Stimulated activated naive B cell treated with anti-CD40 and anti-IgM and Interleukin-4, amounts not matched to agents 10 μg/mL and 1 μg/mL and 100 μg/mL, for 72 hours (primary cell): ENCODE measurements around the gene LRRC32.

ENCODE experiments used
- ATAC-seq, 2 donors: fragments of 150-1000 bp; cut with Tn5 transposase; replicated peaks; 2 replicates each; pipeline ENCODE4 v1.10.0; 2021; ENCODE audit warnings: moderate library complexity in 1 of 2
- DNase-seq: peaks from one replicate; pipeline ENCODE4 v3.0.0; 2021
- H3K27ac Mint-ChIP-seq: one replicate; pipeline ENCODE4 v1.8.0; 2022; ENCODE audit warnings: mild to moderate bottlenecking, mixed read lengths
- H3K27me3 Mint-ChIP-seq, 2 donors: one replicate each; pipeline ENCODE4 v1.8.0; 2022; ENCODE audit warnings: mixed read lengths in 2 of 2
- H3K36me3 Mint-ChIP-seq, 2 donors: one replicate each; pipeline ENCODE4 v1.8.0; 2022; ENCODE audit warnings: mixed read lengths in 2 of 2, mild to moderate bottlenecking in 1 of 2
- H3K4me1 Mint-ChIP-seq, 2 donors: one replicate each; pipeline ENCODE4 v1.8.0; 2022; ENCODE audit warnings: mixed read lengths in 2 of 2, mild to moderate bottlenecking in 1 of 2
- H3K4me3 Mint-ChIP-seq, 2 donors: one replicate each; pipeline ENCODE4 v1.8.0; 2022; ENCODE audit warnings: mild to moderate bottlenecking in 2 of 2, mixed read lengths in 2 of 2, moderate library complexity in 1 of 2
- H3K9me3 Mint-ChIP-seq, 2 donors: one replicate each; pipeline ENCODE4 v1.8.0; 2022; ENCODE audit warnings: mixed read lengths in 2 of 2, mild to moderate bottlenecking in 1 of 2

LRRC32 gene

DNA sequence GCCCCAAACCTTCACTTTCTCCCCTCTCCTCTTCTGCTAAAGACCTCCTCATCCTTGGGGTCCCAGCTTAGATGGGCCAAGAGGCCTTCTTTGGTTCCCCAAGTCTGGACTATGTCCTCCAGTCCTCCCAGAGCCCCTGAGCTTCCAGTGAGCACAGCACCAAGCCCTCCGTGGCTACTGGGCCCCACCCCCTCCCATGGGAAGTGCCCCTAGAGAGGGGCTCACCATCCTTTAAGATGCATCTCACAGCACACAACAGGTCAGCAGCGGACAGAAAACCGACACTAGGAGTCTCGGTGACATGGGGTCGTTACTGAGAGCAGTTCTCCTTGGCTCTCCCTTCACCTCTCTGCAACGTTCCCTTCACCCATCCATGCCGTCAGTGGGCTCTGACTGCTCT lies 2.7 kb downstream of the LRRC32 start:
- Mint-ChIP-seq H3K9me3 (no peaks in the 10 kb centered on the region), H3K36me3 (peaks cover 67 to 72% of the 10 kb centered on the region in 2 donors), H3K4me1 (peaks cover 70 to 86% of the 10 kb centered on the region in 2 donors), H3K27ac (peak overlapping the region; percentile 93), H3K27me3 (no peaks in the 10 kb centered on the region), H3K4me3 (peak overlapping the region; percentile 84 to 87)
- DNase-seq = no peak
- no peak for ATAC-seq

DNA sequence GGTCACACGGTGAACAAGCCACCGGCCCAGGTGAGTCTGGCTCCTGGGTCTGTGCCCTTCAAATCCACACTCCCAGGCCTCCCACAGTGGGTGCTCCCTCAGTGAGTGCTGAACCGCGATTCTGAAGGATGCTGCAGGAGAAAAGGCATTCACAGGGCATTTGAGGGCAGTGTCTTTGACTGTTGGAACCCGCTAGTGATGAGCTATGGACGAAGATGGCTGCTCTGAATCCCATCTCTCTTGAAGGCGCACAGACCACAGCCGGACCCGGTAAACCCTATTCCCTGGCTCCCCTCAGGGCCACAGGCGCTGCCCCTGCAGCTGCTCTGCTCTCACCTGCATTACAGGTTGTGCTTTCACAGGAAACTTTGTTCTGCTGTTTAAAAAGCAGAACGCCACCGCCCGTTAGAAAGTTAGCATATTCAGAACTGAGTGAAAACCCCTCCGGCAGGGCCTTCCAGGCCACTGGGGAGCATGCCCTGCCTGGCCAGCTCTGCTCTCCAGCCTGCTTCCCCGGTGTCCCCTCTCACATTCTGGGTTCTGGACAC lies 3.2 kb downstream of the LRRC32 start:
- no peaks in the 10 kb centered on the region for H3K9me3 Mint-ChIP-seq
- DNase-seq (no peak), ATAC-seq (no peak)
- peak overlapping the region; percentile 84 to 87 for H3K4me3 Mint-ChIP-seq
- H3K4me1 Mint-ChIP-seq = peaks cover 68 to 81% of the 10 kb centered on the region in 2 donors
- H3K27me3 Mint-ChIP-seq = no peaks in the 10 kb centered on the region
- H3K36me3 Mint-ChIP-seq = peaks cover 71 to 77% of the 10 kb centered on the region in 2 donors
- peak overlapping the region; percentile 93 for H3K27ac Mint-ChIP-seq

DNA sequence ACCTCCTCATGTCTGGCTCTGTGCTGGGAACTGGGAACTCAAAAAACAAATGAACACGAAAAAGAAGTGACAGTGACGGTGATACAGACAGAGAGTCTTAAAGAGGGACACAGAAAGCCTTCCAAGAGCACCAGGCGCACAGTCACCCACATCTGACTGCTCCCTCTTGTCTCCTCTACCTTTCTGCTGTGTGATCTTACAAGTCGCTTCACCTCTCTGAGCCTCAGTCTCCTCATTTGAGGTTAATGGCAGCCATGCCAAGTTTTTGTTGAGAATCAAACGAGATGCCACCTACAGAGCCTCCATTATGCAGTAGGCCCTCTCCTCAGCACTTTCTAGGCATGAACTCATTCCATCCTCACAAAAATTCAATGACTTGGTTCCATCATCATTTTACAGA lies 3.7 kb downstream of the LRRC32 start:
- no peaks in the 10 kb centered on the region for H3K27me3 Mint-ChIP-seq
- H3K9me3 Mint-ChIP-seq = no peaks in the 10 kb centered on the region
- H3K4me3 Mint-ChIP-seq = peak overlapping the region; percentile 84 to 87
- DNase-seq = no peak
- peak overlapping the region; percentile 93 for H3K27ac Mint-ChIP-seq
- H3K4me1 Mint-ChIP-seq = peaks cover 67 to 79% of the 10 kb centered on the region in 2 donors
- H3K36me3 Mint-ChIP-seq = peaks cover 76 to 82% of the 10 kb centered on the region in 2 donors
- ATAC-seq = no peak

DNA sequence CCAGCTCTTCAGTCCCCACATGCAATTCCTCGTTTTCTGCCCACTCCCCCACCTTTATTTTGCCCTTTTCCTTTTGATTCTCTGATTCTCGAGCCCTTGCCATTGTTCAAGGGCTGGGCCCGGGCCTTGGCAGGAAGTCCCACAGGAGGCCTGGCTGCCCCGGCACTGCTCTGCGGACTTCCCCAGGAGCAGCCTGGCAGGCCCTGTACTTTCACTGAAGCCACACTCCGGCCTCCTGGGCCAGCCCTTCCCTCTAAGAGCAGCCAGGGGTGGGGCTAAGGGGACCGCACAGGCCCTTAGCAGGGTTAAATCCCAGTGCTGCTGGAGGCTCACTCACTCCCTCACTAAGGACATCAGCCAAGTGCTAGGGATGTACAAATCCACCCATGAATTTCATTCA lies 4.1 kb downstream of the LRRC32 start:
- Mint-ChIP-seq H3K36me3 (peaks cover 79 to 86% of the 10 kb centered on the region in 2 donors), H3K27me3 (no peaks in the 10 kb centered on the region), H3K27ac (peak overlapping the region; percentile 93), H3K4me1 (peaks cover 63 to 79% of the 10 kb centered on the region in 2 donors), H3K4me3 (peak overlapping the region; percentile 84 to 87), H3K9me3 (no peaks in the 10 kb centered on the region)
- DNase-seq = peak; percentile 63
- ATAC-seq = peak; percentile 70 to 75

DNA sequence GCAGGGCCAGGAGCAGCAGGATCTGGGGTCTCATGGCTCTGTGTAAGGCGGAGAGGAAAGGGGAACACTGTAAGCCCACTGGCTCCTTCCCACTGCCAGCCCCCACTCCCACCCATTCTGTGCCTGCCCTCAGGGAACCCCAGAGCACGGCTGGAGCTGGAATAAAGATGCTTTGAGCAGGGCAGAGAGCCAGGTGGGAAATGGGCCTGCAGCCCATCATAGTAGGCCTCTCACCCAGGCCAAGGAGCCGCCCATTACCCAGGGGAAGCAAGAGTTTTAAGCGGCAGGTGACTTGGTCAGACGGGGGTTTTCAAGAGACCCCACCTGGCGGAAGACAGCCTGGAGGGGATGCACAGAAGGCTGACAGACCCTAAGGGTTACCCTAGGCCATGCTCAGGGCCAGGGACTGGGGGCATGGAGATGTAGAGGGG lies 4.6 kb downstream of the LRRC32 start:
- Mint-ChIP-seq H3K4me3 (peak overlapping the region; percentile 84 to 87), H3K27ac (peak overlapping the region; percentile 84), H3K4me1 (peaks cover 60 to 81% of the 10 kb centered on the region in 2 donors), H3K36me3 (peaks cover 83 to 91% of the 10 kb centered on the region in 2 donors), H3K27me3 (peaks cover 0 to 2% of the 10 kb centered on the region in 2 donors), H3K9me3 (no peaks in the 10 kb centered on the region)
- no peak for ATAC-seq
- no peak for DNase-seq

DNA sequence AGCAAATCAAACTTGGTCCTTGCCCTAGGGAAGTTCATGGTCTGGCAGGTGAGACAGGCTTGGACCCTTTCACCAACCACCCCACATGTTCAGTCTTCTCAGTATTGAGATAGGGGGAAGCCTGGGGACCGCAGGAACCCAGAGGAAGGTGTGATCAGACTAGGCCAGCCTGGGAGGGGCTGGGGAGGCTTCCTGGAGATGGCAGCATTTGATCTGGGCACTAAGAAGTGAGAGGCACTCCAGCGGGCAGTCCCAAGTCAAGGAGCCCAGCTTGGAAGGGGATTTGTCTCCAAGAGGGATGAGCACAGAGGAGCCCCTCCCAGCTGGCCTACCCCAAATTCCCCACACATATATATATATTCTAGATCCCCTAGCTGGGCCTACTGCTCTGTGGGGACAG lies 5.4 kb downstream of the LRRC32 start:
- peaks cover 0 to 6% of the 10 kb centered on the region in 2 donors for H3K27me3 Mint-ChIP-seq
- H3K4me1 Mint-ChIP-seq = peaks cover 67 to 88% of the 10 kb centered on the region in 2 donors
- H3K9me3 Mint-ChIP-seq = no peaks in the 10 kb centered on the region
- DNase-seq (no peak), ATAC-seq (no peak)
- H3K27ac Mint-ChIP-seq = peak overlapping the region; percentile 86
- peak overlapping the region; percentile 70 to 84 for H3K4me3 Mint-ChIP-seq
- peaks cover 90 to 99% of the 10 kb centered on the region in 2 donors for H3K36me3 Mint-ChIP-seq

DNA sequence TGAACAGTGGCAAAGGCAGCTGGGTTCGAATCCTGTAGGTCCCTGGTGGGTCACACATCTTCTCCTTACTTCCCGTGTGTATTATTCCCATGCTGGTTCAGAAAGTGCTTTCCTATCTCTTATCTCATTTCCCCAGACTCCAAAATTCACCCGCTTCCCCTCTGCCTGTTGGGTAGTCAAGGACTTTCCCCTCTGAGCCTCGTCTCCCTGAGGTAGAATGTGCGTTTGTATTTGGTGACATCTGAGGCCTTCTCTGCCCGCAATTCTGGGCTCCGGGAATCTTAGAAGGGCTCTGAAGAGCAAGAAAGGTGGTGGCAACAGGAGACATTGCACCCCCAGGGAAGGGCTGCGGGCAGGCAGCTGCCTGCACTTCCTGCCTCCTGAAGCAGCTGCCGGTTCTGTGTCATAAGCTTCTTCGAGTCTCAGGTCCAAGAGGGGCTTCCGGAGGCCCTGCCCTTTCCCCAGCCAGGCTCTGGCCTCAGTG lies 5.9 kb downstream of the LRRC32 start:
- Mint-ChIP-seq H3K27me3 (peaks cover 0 to 6% of the 10 kb centered on the region in 2 donors), H3K9me3 (no peaks in the 10 kb centered on the region), H3K4me1 (peaks cover 63 to 87% of the 10 kb centered on the region in 2 donors), H3K4me3 (peak overlapping the region; percentile 70 to 84), H3K36me3 (peaks cover 88 to 100% of the 10 kb centered on the region in 2 donors), H3K27ac (peak overlapping the region; percentile 86)
- no peak for DNase-seq
- ATAC-seq = peak in 1 of 2 donors; percentile 31

DNA sequence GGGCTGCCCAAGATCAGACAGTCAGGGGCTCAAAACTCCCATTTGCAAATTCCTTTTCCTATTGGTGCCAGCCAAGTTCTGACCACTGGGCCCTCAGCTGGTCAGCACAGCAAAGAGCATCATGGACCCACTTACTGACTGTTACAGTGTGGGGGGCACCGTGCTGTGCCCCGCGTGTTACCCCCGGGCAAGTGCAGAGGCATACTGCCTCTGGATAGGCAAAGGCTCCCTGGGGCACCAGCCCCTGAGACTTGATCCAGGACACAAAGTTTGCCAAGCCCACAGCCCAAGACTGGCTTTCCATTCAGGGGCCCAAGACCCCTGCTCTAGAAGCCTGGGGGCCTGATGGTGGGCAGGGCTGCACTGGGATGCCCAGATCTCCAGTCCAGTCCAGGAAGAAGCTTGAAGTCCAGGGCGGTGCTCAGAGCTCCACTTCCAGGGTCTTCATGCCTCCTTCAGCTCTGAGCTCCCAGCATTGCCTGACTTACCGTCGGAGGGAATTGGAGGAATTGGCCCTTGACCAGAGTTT lies 6.6 kb downstream of the LRRC32 start:
- Mint-ChIP-seq H3K36me3 (peaks cover 85 to 100% of the 10 kb centered on the region in 2 donors), H3K27ac (peak overlapping the region; percentile 86), H3K9me3 (no peaks in the 10 kb centered on the region), H3K4me1 (peaks cover 61 to 86% of the 10 kb centered on the region in 2 donors), H3K4me3 (no peak overlapping the region), H3K27me3 (peaks cover 0 to 6% of the 10 kb centered on the region in 2 donors)
- ATAC-seq = no peak
- no peak for DNase-seq

DNA sequence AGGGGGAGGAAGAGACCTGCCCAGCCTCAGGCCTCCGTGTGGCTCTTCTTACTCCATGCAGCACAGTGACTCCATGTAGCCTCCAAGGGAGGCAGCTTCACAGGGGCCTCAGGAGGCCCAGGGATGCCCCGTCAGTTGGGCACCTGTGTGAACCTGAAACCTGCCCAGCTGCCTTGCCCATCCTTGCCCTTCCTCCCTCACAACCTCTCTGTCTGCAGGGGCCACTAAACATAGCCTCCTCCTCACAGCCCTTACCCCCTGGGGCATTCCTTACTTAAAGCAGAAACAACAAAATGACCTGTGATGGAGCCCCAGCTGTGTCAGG lies 7.1 kb downstream of the LRRC32 start:
- no peak overlapping the region for H3K27ac Mint-ChIP-seq
- DNase-seq = no peak
- no peaks in the 10 kb centered on the region for H3K9me3 Mint-ChIP-seq
- H3K4me3 Mint-ChIP-seq = no peak overlapping the region
- no peak for ATAC-seq
- H3K4me1 Mint-ChIP-seq = peaks cover 58 to 86% of the 10 kb centered on the region in 2 donors
- H3K36me3 Mint-ChIP-seq = peaks cover 85 to 100% of the 10 kb centered on the region in 2 donors
- peaks cover 0 to 6% of the 10 kb centered on the region in 2 donors for H3K27me3 Mint-ChIP-seq

DNA sequence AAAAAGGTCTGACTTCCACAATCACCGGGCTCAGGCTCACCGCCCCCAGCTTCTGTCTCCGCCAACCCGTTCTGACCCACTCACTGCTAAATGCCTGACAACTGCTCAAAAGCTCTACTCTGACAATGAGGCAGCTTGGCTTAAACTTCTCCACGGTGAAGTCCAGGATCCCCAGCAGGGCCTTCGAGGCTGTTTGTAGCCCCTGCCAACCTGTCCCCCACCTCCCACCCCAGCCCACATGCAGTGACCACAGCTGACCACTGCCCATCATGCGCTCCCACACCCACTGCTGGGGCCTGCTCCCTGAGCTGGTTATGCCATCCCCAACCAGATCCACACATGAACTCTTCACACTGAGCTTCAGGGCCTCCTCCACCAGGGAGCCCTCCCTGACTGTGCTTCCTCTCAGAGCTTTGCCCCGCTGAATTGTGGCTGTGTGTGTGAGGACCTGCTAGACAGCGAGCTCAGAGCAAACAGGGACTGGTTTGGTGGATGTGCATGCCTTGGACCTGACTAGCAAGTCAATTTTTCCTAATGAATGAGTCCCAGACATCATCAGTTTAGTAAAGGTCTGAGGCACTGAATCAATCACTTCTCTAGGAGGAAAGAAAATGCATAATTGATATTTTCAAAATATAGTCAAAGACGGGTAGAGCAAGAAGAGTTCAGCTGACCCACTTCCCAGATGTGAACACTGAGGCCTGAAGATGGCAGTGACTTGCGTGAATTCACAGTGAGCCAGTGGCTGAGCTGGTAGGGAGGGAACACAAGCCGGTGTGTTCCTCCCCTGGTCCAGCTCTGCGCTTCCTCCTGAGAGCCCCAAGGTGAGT lies 7.7 kb downstream of the LRRC32 start:
- Mint-ChIP-seq H3K36me3 (peaks cover 85 to 100% of the 10 kb centered on the region in 2 donors), H3K27ac (no peak overlapping the region), H3K27me3 (peaks cover 0 to 6% of the 10 kb centered on the region in 2 donors), H3K9me3 (no peaks in the 10 kb centered on the region), H3K4me3 (no peak overlapping the region), H3K4me1 (peaks cover 57 to 86% of the 10 kb centered on the region in 2 donors)
- DNase-seq = no peak
- no peak for ATAC-seq

DNA sequence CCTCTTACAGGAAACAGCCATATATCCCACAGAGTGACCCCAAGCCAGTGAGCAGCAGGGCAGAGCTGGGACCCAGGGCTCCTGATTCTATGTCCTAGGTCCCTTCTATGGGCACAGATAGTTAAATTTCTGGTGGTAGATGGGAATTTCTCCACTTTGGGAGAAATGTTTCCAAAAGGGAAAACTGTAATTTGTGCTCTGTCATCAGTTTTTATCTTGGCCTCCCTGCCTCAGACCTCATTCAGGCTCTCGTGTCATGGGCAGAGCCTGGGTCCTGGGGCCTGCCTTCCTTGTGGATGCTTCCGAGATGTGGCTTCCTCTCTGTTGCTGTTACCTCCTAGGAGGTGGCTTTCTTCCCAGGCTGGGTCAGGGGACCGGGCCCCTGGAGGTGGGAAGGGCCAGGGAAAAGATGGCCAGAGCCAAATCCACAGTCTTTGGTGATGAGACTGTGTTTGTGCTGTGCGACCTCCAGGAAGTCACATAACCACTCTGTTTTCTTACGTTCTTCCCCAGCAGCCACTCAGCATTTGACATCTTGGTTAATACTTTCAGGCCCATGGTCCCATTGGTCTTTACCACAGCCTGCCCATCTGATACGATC lies 8.6 kb downstream of the LRRC32 start:
- DNase-seq = no peak
- Mint-ChIP-seq H3K27me3 (peaks cover 0 to 6% of the 10 kb centered on the region in 2 donors), H3K36me3 (peaks cover 85 to 100% of the 10 kb centered on the region in 2 donors), H3K4me1 (peaks cover 58 to 86% of the 10 kb centered on the region in 2 donors), H3K4me3 (no peak overlapping the region), H3K9me3 (no peaks in the 10 kb centered on the region), H3K27ac (no peak overlapping the region)
- no peak for ATAC-seq

DNA sequence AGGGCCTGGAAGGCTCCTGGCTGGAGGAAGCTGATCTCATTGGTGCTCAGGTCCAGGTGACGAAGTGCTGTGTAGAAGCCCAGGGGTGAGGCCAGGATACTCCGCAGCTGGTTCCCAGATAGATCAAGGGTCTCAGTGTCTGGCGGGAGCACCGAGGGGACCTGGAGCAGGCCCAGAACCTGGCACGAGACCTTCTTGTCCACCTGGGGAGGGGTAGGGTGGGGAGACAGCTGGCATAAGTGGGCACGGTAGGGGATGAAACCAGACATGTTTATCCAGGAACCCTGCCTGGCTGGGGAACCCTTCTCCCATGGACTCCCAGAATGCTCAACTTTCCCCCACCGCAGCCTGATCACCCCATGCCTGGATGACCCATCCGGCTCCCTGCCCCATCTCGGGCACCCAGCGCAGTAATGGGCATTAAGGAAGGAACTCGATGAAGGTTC lies 9.2 kb downstream of the LRRC32 start:
- peaks cover 85 to 100% of the 10 kb centered on the region in 2 donors for H3K36me3 Mint-ChIP-seq
- peaks cover 4 to 6% of the 10 kb centered on the region in 2 donors for H3K27me3 Mint-ChIP-seq
- peaks cover 57 to 86% of the 10 kb centered on the region in 2 donors for H3K4me1 Mint-ChIP-seq
- no peak overlapping the region for H3K4me3 Mint-ChIP-seq
- peak overlapping the region; percentile 56 for H3K27ac Mint-ChIP-seq
- ATAC-seq = no peak
- DNase-seq = no peak
- H3K9me3 Mint-ChIP-seq = no peaks in the 10 kb centered on the region

DNA sequence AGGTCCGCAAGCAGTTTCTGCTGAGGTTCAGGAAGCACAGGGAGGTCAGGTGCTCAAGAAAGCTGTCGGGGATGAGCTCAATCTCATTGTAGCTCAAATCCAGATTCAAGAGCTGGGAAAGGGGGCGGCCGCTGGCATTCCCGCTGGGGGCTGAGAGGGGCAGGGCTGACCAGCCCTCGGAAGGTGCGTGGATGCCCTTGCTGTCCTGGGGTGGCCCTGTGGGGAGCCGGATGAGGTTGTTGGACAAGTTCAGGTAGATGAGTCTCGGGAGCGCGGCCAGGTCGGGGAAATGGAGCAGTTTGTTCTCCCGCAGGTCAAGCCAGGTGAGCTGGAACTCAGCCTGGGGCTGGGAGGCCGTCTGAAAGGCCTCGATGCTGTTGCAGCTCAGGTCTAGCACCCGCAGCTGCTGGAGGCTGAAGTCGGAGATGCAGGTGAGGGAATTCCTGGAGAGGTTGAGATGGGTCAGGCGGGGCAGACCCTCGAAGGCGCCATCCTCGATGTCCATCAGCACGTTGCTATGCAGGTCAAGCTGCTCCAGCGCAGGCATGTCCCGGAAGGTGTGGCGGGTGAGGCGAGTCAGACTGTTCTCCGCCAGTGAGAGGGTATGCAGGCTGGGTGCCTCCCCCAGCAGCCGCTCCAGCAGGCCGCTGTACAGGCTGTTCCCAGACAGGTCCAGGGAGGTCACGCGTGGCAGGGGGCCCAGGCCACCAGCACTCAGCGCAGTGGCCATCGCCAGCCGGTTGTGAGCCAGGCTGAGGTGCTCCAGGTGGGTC lies 9.8 kb downstream of the LRRC32 start:
- Mint-ChIP-seq H3K27me3 (peaks cover 6% of the 10 kb centered on the region in 2 donors), H3K4me3 (peak overlapping the region in 1 of 2 donors; percentile 32), H3K9me3 (no peaks in the 10 kb centered on the region), H3K27ac (peak overlapping the region; percentile 56), H3K36me3 (peaks cover 87 to 100% of the 10 kb centered on the region in 2 donors), H3K4me1 (peaks cover 53 to 86% of the 10 kb centered on the region in 2 donors)
- ATAC-seq (no peak), DNase-seq (no peak)
